Posterior cingulate gyrus (tissue), 11 donors: ENCODE data around the gene DCST1.

Source experiments
- DNase-seq, 10 donors: peaks; one replicate each; pipeline versions ENCODE4 v3.0.0 to v3.0.0-alpha.2; 2020 to 2021; ENCODE audit warnings: mixed read lengths in 3 of 10
- intact Hi-C: fragments of 100-400 bp; cut with DNase I; formaldehyde crosslinking; loops from one replicate; pipeline ENCODE4 v1.15.1; 2023

The DCST1 gene

GRCh38 chr1:155079487-155080311, 46.1 kb downstream of the DCST1 start:
- intact Hi-C loops, result loop anchor here (5.0 kb wide), 1 partner anchor 117 kb away; the partner anchor contains the start of gene PYGO2
- DNase-seq, result peak in 3 of 10 donors; percentile 23 to 86 (median 80)

- peak in 4 of 10 donors; percentile 29 to 92 (median 68) for DNase-seq
Measured at GRCh38 chr1:155080312-155081228, 46.9 kb downstream of the DCST1 start.

GRCh38 chr1:155081472-155082300, 48.1 kb downstream of the DCST1 start:
- peak in 3 of 10 donors; percentile 38 to 85 (median 82) for DNase-seq
- intact Hi-C loops, result loop anchor here (5.0 kb wide), 1 partner anchor 119 kb away; the partner anchor contains the start of gene PYGO2

More at GRCh38 chr1:155080312-155081228, 46.9 kb downstream of the DCST1 start:
- intact Hi-C loops, result loop anchor here (5.0 kb wide), 1 partner anchor 118 kb away; the partner anchor contains the start of gene PYGO2

- intact Hi-C loops, result loop anchor here (5.0 kb wide), 1 partner anchor 120 kb away; the partner anchor contains the start of gene PYGO2
- peak in 2 of 10 donors; percentile 54 to 73 for DNase-seq
Measured at GRCh38 chr1:155082301-155083051, 48.9 kb downstream of the DCST1 start.

GRCh38 chr1:155083052-155083541, 49.5 kb downstream of the DCST1 start:
- DNase-seq, result peak in 1 of 10 donors; percentile 71
- intact Hi-C loops, result loop anchor here (5.0 kb wide), 1 partner anchor 121 kb away; the partner anchor contains the start of gene PYGO2

GRCh38 chr1:155083865-155084721, 50.5 kb downstream of the DCST1 start:
- intact Hi-C loops, result loop anchor here (2.0 to 5.0 kb wide), 3 partner anchors 21 to 122 kb away; partner anchors contain the start of genes ADAM15, EFNA4 and PYGO2
- DNase-seq, result peak in 5 of 10 donors; percentile 48 to 86 (median 58)

GRCh38 chr1:155084722-155085503, 51.3 kb downstream of the DCST1 start:
- peak; percentile 87 to 99 (median 92) for DNase-seq
- intact Hi-C loops, result loop anchor here (2.0 to 5.0 kb wide), 3 partner anchors 22 to 123 kb away; partner anchors contain the start of genes ADAM15, EFNA4 and PYGO2

GRCh38 chr1:155085504-155086127, 52.0 kb downstream of the DCST1 start:
- intact Hi-C loops, result loop anchor here (2.0 kb wide), 2 partner anchors 23 to 35 kb away; partner anchors contain the start of genes ADAM15 and EFNA4
- peak in 4 of 10 donors; percentile 29 to 83 (median 75) for DNase-seq

- peak in 8 of 10 donors; percentile 64 to 95 (median 74) for DNase-seq
- intact Hi-C loops, result no loop called here
Measured at GRCh38 chr1:155086128-155086741, 52.6 kb downstream of the DCST1 start.

- intact Hi-C loops, result no loop called here
Measured at GRCh38 chr1:155086856-155087535, 53.4 kb downstream of the DCST1 start.

GRCh38 chr1:155091071-155092051, 57.7 kb downstream of the DCST1 start:
- intact Hi-C loops, result loop anchor here (1.0 to 5.0 kb wide), 2 partner anchors 36 to 77 kb away; partner anchors contain the start of gene EFNA1
- DNase-seq, result peak; percentile 68 to 96 (median 82)

More at GRCh38 chr1:155086856-155087535, 53.4 kb downstream of the DCST1 start:
- peak in 1 of 10 donors; percentile 22 for DNase-seq

- DNase-seq, result peak in 1 of 10 donors; percentile 55
- intact Hi-C loops, result loop anchor here (5.0 kb wide), 1 partner anchor 35 kb away; the partner anchor contains the start of gene EFNA1
Measured at GRCh38 chr1:155092131-155092530, 58.5 kb downstream of the DCST1 start.

GRCh38 chr1:155092641-155093040, 59.0 kb downstream of the DCST1 start:
- intact Hi-C loops, result loop anchor here (5.0 kb wide), 1 partner anchor 35 kb away; the partner anchor contains the start of gene EFNA1
- peak in 1 of 10 donors; percentile 76 for DNase-seq
